ENCODE data around the gene MKKS.

DNA sequence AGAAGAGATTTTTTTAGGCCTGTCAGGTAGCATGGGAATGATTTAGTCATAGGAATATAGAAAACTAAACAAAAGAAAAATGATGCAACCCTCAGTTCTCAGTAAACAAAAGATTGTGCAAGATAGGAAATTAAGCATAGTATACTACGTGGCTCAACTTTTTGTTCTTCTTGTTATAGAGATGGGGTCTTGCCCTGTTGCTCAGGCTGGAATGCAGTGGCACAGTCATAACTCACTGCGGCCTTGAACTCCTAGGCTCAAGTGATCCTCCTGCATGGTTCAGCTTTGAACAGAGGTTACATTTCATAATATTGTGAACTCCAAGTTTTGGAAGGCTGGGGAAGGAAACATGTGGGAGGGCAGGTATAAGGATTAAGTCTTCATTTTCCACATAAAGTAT lies 29.6 kb upstream of the MKKS start:
- TF ChIP-seq, protein P1, sequence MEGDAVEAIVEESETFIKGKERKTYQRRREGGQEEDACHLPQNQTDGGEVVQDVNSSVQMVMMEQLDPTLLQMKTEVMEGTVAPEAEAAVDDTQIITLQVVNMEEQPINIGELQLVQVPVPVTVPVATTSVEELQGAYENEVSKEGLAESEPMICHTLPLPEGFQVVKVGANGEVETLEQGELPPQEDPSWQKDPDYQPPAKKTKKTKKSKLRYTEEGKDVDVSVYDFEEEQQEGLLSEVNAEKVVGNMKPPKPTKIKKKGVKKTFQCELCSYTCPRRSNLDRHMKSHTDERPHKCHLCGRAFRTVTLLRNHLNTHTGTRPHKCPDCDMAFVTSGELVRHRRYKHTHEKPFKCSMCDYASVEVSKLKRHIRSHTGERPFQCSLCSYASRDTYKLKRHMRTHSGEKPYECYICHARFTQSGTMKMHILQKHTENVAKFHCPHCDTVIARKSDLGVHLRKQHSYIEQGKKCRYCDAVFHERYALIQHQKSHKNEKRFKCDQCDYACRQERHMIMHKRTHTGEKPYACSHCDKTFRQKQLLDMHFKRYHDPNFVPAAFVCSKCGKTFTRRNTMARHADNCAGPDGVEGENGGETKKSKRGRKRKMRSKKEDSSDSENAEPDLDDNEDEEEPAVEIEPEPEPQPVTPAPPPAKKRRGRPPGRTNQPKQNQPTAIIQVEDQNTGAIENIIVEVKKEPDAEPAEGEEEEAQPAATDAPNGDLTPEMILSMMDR (conservative IDR thresholded peaks at IDR 0.05 in 1 of 2, IDR thresholded peaks at IDR 0.05 in 1 of 2; ENCODE audit: extremely low read depth in 1 of 2, insufficient read depth in 1 of 2, low read depth in 1 of 2, low read length in 2 of 2), result no peak
- no peak for TF ChIP-seq EZH2 (IDR thresholded peaks at IDR 0.05; ENCODE audit: borderline replicate concordance, low read length)
